Stomach smooth muscle (tissue), 2 donors: Measurements from ENCODE around the gene RAP1B.
"Not testable (repeated sequence)": the region's sequence is repeated elsewhere in the genome, so short reads cannot be mapped to it uniquely, and the experiment has no call there.

Source experiments
- H3K27ac ChIP-seq: one replicate; pipeline ENCODE4 v1.7.0; 2013; ENCODE audit warnings: mild to moderate bottlenecking, low read length, inconsistent platforms
- H3K27me3 ChIP-seq, 2 donors: one replicate each; pipeline ENCODE4 v1.7.0; 2013; ENCODE audit warnings: low read length in 2 of 2; ENCODE audit not compliant: insufficient read depth in 2 of 2, control insufficient read depth in 1 of 2
- H3K36me3 ChIP-seq, 2 donors: one replicate each; pipeline ENCODE4 v1.7.0; 2013; ENCODE audit warnings: low read length in 2 of 2; ENCODE audit not compliant: control insufficient read depth in 2 of 2, insufficient read depth in 2 of 2
- H3K4me1 ChIP-seq: one replicate; pipeline ENCODE4 v1.7.0; 2013; ENCODE audit warnings: low read length; ENCODE audit not compliant: control insufficient read depth, insufficient read depth
- H3K4me3 ChIP-seq, 2 donors: one replicate each; pipeline ENCODE4 v1.7.0; 2013; ENCODE audit warnings: low read length in 2 of 2
- H3K9ac ChIP-seq, 2 donors: one replicate each; pipeline ENCODE4 v1.7.0; 2013; ENCODE audit warnings: low read length in 2 of 2, mild to moderate bottlenecking in 1 of 2
- H3K9me3 ChIP-seq, 2 donors: one replicate each; pipeline ENCODE4 v1.7.0; 2013; ENCODE audit warnings: low read length in 2 of 2; ENCODE audit not compliant: control insufficient read depth in 2 of 2
- donor health status: healthy.
- donor health status: Pancreatic carcinoma.

RAP1B gene

GRCh38 chr12:68665016-68665569 is 54.4 kb downstream of the RAP1B start:
- Histone ChIP-seq H3K4me3 (no peak overlapping the region), H3K36me3 (peaks cover 5 to 15% of the 10 kb centered on the region in 2 donors), H3K27me3 (no peaks in the 10 kb centered on the region), H3K27ac (peak overlapping the region; percentile 32), H3K4me1 (peaks cover 3% of the 10 kb centered on the region), H3K9me3 (no peaks in the 10 kb centered on the region), H3K9ac (no peak overlapping the region)

GRCh38 chr12:68667291-68667690 is 56.6 kb downstream of the RAP1B start:
- Histone ChIP-seq H3K36me3 (peaks cover 0 to 5% of the 10 kb centered on the region in 2 donors), H3K9me3 (no peaks in the 10 kb centered on the region), H3K27ac (no peak overlapping the region), H3K27me3 (no peaks in the 10 kb centered on the region), H3K4me1 (peaks cover 3% of the 10 kb centered on the region), H3K9ac (no peak overlapping the region), H3K4me3 (no peak overlapping the region)

GRCh38 chr12:68667896-68668295 is 57.2 kb downstream of the RAP1B start:
- Histone ChIP-seq H3K9ac (no peak overlapping the region), H3K4me3 (no peak overlapping the region), H3K36me3 (peaks cover 0 to 5% of the 10 kb centered on the region in 2 donors), H3K27ac (no peak overlapping the region), H3K9me3 (no peaks in the 10 kb centered on the region), H3K4me1 (peaks cover 3% of the 10 kb centered on the region), H3K27me3 (no peaks in the 10 kb centered on the region)

GRCh38 chr12:68671179-68671578 is 60.5 kb downstream of the RAP1B start:
- Histone ChIP-seq H3K9me3 (no peaks in the 10 kb centered on the region), H3K27ac (no peak overlapping the region), H3K27me3 (no peaks in the 10 kb centered on the region), H3K4me1 (no peaks in the 10 kb centered on the region), H3K4me3 (no peak overlapping the region), H3K36me3 (no peaks in the 10 kb centered on the region), H3K9ac (no peak overlapping the region)

GRCh38 chr12:68673788-68674187 is 63.1 kb downstream of the RAP1B start:
- H3K4me3 ChIP-seq: no peak overlapping the region
- no peaks in the 10 kb centered on the region for H3K27me3 ChIP-seq
- no peaks in the 10 kb centered on the region for H3K36me3 ChIP-seq
- H3K9ac ChIP-seq: no peak overlapping the region
- H3K9me3 ChIP-seq: no peaks in the 10 kb centered on the region
- H3K4me1 ChIP-seq: no peaks in the 10 kb centered on the region
- H3K27ac ChIP-seq: no peak overlapping the region

DNA sequence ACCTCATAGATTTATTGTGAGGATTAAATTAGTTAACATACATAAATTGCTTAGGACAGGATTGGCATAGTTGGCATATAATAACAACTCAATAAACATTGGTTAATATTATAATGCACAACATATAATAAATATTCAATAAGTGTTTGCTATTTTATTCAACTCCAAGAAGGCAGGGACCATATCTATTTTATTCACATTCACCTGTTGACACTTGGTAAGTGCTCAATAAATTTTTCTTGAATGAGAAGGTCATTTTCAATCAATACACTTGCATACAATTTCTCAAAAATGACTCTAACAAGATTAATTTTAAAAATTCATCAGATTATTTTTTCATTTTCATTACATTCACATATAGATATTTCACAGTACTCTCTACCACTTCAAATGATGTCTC is 63.7 kb downstream of the RAP1B start:
- H3K27me3 ChIP-seq: no peaks in the 10 kb centered on the region
- no peak overlapping the region for H3K9ac ChIP-seq
- no peak overlapping the region for H3K27ac ChIP-seq
- H3K9me3 ChIP-seq: no peaks in the 10 kb centered on the region
- no peak overlapping the region for H3K4me3 ChIP-seq
- no peaks in the 10 kb centered on the region for H3K4me1 ChIP-seq
- H3K36me3 ChIP-seq: no peaks in the 10 kb centered on the region

- Histone ChIP-seq H3K36me3 (no peaks in the 10 kb centered on the region), H3K27ac (no peak overlapping the region), H3K4me3 (no peak overlapping the region), H3K9me3 (no peaks in the 10 kb centered on the region), H3K4me1 (no peaks in the 10 kb centered on the region), H3K27me3 (no peaks in the 10 kb centered on the region), H3K9ac (no peak overlapping the region)
Observed at GRCh38 chr12:68675101-68675842, 64.6 kb downstream of the RAP1B start.

- not testable (repeated sequence) for H3K9ac ChIP-seq, H3K4me3 ChIP-seq, H3K36me3 ChIP-seq, H3K27ac ChIP-seq, H3K27me3 ChIP-seq, H3K9me3 ChIP-seq, H3K4me1 ChIP-seq
Observed at GRCh38 chr12:68676854-68677253, 66.2 kb downstream of the RAP1B start.

- peak overlapping the region; percentile 63 for H3K27ac ChIP-seq
- H3K36me3 ChIP-seq: peaks cover 3 to 5% of the 10 kb centered on the region in 2 donors
- no peaks in the 10 kb centered on the region for H3K27me3 ChIP-seq
- no peaks in the 10 kb centered on the region for H3K9me3 ChIP-seq
- H3K4me3 ChIP-seq: peak overlapping the region; percentile 89 to 99
- peaks cover 9% of the 10 kb centered on the region for H3K4me1 ChIP-seq
- H3K9ac ChIP-seq: peak overlapping the region; percentile 80 to 92
Observed at GRCh38 chr12:68686262-68686594, 75.5 kb downstream of the RAP1B start.

GRCh38 chr12:68686595-68687521 is 76.2 kb downstream of the RAP1B start, which contains the start of gene NUP107:
TSS of gene NUP107 (plus strand) at chr12:68686978. CDS start at chr12:68687066, 88 bp downstream.
- H3K9ac ChIP-seq: peak within 1 kb of the TSS; percentile 80 to 92
- peak within 1 kb of the TSS; percentile 63 for H3K27ac ChIP-seq
- H3K27me3 ChIP-seq: no peaks in the 10 kb centered on the region

More at GRCh38 chr12:68686595-68687521, 76.2 kb downstream of the RAP1B start, which contains the start of gene NUP107:
- Histone ChIP-seq H3K4me1 (peaks cover 9% of the 10 kb centered on the region), H3K9me3 (no peaks in the 10 kb centered on the region), H3K4me3 (peak within 1 kb of the TSS; percentile 89 to 99), H3K36me3 (peaks cover 5 to 9% of the 10 kb centered on the region in 2 donors)
